Glomerular visceral epithelial cell (primary cell): ENCODE results near the gene AGTPBP1.
A peak's percentile ranks its signal among the peaks of the same experiment; 100 is the strongest.
"Not testable (repeated sequence)": the region's sequence is repeated elsewhere in the genome, so short reads cannot be mapped to it uniquely, and the experiment has no call there.

ENCODE experiments used
- DNase-seq: peaks from one replicate; pipeline ENCODE4 v3.0.0-alpha.2; 2016; ENCODE audit errors: extremely low spot score

Gene AGTPBP1

GRCh38 chr9:85639675-85640186, 102.0 kb downstream of the AGTPBP1 start:
- DNase-seq: no peak

GRCh38 chr9:85631809-85632208, 109.9 kb downstream of the AGTPBP1 start:
- no peak for DNase-seq

GRCh38 chr9:85630676-85631075, 111.1 kb downstream of the AGTPBP1 start:
- DNase-seq: no peak

GRCh38 chr9:85617141-85617670, 124.5 kb downstream of the AGTPBP1 start:
- no peak for DNase-seq

GRCh38 chr9:85615792-85616191, 126.0 kb downstream of the AGTPBP1 start:
- DNase-seq: no peak

- peak; percentile 71 for DNase-seq
Observed at GRCh38 chr9:85610074-85610860, 131.5 kb downstream of the AGTPBP1 start.

DNA sequence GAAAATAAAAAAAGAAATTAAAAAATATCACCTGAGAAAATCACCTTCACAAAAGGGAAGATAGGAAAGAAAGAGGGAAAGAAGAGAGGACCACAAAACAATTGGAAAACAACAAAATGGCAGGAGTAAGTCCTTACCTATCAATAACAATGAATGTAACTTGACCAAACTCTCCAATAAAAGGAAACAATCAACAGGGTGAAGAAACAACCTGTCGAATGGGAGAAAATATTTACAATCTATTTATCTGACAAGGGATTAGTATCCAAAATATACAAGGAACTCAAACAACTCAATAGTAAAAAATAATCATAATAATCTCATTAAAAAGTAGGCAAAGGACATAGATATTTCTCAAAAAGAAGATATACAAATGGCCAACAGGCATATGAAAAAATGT, 135.8 kb downstream of the AGTPBP1 start:
- DNase-seq: no peak

- no peak for DNase-seq
Observed at GRCh38 chr9:85603936-85604335, 137.8 kb downstream of the AGTPBP1 start.

GRCh38 chr9:85602742-85603141, 139.0 kb downstream of the AGTPBP1 start:
- DNase-seq: no peak

- no peak for DNase-seq
Observed at GRCh38 chr9:85600675-85601263, 141.0 kb downstream of the AGTPBP1 start.

- DNase-seq: no peak
Observed at GRCh38 chr9:85599540-85600105, 142.1 kb downstream of the AGTPBP1 start.

GRCh38 chr9:85594316-85594715, 147.4 kb downstream of the AGTPBP1 start:
- no peak for DNase-seq

- DNase-seq: no peak
Observed at GRCh38 chr9:85586684-85587083, 155.1 kb downstream of the AGTPBP1 start.

GRCh38 chr9:85577353-85577952, 164.3 kb downstream of the AGTPBP1 start:
- DNase-seq: no peak

DNA sequence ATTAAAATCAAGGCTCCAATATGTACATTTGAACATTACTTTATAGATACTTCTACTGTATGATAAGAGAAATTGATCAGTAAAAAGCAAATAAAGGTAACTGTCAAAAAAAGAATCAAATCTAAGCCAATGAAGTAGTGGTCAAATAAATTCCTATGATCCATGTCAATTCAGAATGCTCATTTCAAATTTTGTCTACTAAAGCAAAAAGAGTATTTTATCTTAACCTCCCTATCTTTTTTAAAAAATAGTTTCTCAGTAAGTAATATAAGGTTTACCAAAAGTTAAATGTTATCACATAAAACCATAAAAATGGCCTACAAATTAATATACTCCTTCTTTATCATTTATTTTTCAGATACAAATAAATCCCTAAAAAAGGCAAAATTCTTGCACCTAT, 165.9 kb downstream of the AGTPBP1 start:
- DNase-seq: no peak

DNA sequence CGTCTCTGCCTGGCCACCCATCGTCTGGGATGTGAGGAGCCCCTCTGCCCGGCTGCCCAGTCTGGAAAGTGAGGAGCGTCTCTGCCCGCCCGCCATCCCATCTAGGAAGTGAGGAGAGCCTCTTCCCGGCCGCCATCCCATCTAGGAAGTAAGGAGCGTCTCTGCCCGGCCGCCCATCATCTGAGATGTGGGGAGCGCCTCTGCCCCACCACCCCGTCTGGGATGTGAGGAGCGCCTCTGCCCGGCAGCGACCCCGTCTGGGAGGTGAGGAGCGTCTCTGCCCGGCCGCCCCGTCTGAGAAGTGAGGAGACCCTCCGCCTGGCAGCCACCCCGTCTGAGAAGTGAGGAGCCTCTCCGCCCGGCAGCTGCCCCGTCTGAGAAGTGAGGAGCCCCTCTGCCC, 168.2 kb downstream of the AGTPBP1 start:
- not testable (repeated sequence) for DNase-seq

- not testable (repeated sequence) for DNase-seq
Observed at GRCh38 chr9:85572917-85573316, 168.8 kb downstream of the AGTPBP1 start.

DNA sequence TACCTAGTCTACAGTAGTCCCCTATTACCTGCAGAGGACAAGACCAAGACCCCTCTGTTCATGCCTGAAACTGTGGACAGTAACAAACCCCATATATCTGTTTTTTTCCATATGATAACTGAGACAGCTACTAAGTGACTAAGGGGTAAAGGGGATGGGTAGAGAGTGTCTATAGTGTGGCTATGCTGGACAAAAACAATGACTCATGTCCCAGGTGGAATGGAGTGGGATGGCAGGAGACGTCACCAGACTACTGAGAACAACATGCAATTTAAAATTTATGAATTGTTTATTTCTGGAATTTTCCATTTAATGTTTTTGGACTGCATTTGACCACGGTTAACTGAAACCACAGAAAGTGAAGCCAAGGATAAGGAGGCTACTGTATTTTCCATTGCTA, 171.8 kb downstream of the AGTPBP1 start:
- peak; percentile 16 for DNase-seq

- DNase-seq: no peak
Observed at GRCh38 chr9:85559526-85559925, 182.2 kb downstream of the AGTPBP1 start.

DNA sequence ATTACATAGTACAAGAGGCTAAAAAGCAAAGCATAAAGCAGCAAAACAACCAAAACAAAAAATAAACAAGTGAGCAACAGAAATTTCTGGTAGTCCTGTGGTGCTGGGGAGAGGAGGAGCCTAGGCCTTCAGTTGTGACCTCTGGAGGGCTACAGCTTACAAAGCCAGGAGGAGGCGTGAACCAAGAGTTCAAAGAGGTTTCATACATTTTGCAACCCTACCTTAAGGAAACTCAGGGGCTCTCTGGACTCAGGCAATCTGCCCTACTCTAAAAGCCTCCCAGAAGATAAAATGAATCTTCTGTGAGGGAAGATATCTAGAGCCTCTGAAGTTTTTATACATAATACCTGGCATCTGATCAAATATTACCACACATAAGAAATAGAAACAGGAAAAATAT, 187.4 kb downstream of the AGTPBP1 start:
- DNase-seq: no peak

DNA sequence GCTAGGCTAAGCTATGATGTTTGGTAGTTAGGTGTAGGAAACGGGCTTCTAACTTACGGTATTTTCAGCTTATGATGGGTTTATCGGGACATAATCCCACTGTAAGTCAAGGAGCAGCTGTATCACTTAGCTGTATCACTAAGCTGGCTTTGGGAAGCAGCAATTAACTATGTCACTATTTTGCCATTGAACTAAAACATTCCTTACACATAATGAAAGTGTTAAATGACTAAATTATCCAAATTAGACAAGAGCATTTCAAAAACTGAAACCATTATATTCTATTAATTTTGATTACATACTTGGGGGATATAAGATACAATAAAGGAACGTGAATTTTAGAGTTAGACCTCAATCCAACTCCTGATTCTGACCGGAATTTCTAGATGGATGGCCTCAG, 188.3 kb downstream of the AGTPBP1 start:
- DNase-seq: no peak

GRCh38 chr9:85547599-85547998, 194.2 kb downstream of the AGTPBP1 start:
- DNase-seq: no peak
